Esophagus squamous epithelium (tissue), 4 donors: ENCODE measurements around the gene OBSCN.

Experiments used
- POLR2A ChIP-seq, 4 donors: fragments of 450-650 bp; IDR thresholded peaks; one replicate each; pipeline ENCODE4 v1.6.1; 2017; ENCODE audit warnings: antibody characterized with exemption in 4 of 4, mild to moderate bottlenecking in 4 of 4, moderate library complexity in 3 of 4
- TF ChIP-seq, protein P1 (sequence below), 6 experiments: fragments of 450-650 bp in 4 of 6; fragments of 200-600 bp in 2 of 6; sonication (generic) in 2 of 6; IDR thresholded peaks; one replicate each; pipeline ENCODE4 v1.5.1; 2016 to 2019; ENCODE audit warnings: antibody characterized with exemption in 6 of 6, mild to moderate bottlenecking in 4 of 6, moderate library complexity in 4 of 6

DNA sequence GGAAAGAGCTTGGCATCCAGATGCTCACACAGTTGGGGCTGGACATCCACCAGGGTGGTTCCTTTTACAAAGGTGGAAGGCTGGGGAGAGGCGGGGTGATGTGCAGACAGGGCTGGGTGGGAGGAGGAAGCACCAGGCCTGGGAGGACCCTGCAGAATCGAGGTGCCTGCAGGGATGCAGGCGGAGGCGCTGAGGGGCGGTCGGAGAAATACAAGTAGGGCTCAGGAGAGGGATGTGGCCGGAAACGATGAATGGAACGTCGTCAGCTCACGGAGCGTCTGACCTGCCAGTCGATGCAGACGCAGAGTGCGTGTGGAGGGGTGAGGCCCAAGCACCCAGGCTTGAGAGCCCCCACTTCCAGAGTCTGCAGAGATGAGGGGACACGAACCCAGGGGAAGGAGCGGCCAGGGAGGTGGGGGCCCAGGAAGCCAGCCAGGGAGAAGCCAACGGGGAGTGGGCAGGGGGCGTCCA lies 135.4 kb downstream of the OBSCN start:
- TF ChIP-seq, protein P1, sequence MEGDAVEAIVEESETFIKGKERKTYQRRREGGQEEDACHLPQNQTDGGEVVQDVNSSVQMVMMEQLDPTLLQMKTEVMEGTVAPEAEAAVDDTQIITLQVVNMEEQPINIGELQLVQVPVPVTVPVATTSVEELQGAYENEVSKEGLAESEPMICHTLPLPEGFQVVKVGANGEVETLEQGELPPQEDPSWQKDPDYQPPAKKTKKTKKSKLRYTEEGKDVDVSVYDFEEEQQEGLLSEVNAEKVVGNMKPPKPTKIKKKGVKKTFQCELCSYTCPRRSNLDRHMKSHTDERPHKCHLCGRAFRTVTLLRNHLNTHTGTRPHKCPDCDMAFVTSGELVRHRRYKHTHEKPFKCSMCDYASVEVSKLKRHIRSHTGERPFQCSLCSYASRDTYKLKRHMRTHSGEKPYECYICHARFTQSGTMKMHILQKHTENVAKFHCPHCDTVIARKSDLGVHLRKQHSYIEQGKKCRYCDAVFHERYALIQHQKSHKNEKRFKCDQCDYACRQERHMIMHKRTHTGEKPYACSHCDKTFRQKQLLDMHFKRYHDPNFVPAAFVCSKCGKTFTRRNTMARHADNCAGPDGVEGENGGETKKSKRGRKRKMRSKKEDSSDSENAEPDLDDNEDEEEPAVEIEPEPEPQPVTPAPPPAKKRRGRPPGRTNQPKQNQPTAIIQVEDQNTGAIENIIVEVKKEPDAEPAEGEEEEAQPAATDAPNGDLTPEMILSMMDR (IDR thresholded peaks at IDR 0.05) = no peak
- TF ChIP-seq POLR2A (IDR thresholded peaks at IDR 0.05) = no peak
